Glomerular visceral epithelial cell (primary cell): ENCODE measurements around the gene LANCL2.

Source experiments
- DNase-seq: peaks from one replicate; pipeline ENCODE4 v3.0.0-alpha.2; 2016; ENCODE audit errors: extremely low spot score

The LANCL2 gene

DNA sequence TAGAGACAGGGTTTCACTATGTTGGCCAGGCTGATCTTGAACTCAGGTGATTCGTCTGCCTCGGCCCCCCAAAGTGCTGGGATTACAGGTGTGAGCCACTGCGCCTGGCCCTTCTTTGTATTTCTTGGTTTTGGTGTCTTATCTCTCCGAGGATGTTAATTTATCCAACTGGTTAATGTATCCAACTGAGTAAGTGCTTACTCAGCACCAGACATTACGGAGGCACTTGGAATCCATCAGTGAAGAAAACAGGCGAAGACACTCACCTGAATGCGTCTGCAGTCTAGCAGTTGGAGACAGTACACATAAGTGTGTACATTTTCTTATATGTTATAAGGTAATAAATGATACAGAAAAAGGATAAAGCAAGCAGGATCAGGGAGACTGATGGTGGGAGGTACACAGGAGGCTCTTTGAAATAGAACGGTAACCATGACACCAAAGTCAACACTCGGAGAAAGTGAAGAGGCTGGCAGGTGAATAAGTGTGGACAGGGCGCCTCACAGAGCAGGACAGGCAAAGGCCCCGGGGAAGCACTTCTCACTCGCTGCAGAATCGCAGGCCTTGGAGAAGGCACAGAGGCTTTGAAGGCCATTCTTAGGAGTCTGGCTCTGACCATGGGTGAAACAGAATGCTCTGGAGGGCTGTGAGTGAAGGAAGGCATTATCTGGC lies 73.1 kb downstream of the LANCL2 start:
- no peak for DNase-seq

GRCh38 chr7:55438757-55439525 lies 73.8 kb downstream of the LANCL2 start:
- DNase-seq, result no peak

DNA sequence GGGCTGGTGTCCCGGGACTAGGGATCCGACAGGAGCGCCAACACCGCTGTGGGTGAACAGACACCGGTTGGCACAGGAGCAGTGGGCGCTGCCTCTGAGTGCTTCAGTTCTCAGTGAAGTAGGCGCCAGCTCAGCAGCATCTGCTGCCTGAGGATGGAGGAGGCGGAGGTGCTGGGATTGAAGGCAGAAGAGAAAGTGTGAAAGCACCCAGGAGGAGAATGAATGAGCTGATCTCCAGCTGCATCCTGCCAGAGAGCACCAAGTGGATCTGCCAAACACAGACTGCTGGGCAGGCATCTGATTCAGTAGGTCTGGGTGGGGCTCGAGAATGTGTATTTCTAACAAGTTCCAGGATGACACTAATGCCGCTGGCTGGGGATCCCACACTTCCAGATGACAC lies 74.5 kb downstream of the LANCL2 start:
- no peak for DNase-seq

DNA sequence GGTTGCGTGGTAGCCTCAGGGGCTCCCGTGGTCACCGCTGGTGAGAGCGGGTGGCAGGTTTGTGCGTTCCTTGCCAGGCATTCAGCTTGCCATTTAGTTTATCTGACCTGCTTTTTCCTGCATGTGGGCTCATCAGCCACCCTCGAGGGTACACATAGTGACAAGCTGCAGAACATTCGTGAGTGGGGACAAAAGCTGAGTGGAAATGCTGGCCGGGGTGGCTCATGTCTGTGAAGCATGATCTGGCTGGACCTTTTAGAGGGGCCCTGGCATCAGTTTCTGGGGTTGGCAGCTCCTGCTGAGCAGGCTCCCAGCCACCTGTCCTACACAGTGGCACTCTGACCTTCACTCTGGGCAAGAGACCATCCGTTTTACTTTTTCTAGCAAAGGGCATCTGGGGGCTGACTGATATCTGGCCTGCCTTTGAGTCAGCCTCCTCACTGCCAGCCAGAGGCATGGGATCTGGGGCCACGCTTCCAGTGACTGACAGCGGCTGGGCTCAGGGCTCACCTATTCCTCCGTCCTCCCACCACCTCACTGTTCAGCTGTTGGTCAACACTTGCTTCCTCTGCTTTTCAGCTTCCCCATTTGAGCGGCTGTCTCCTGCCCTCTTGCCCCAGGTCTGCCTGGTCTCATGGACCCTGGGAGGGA lies 75.0 kb downstream of the LANCL2 start:
- no peak for DNase-seq

- no peak for DNase-seq
Measured at GRCh38 chr7:55441002-55441401, 75.9 kb downstream of the LANCL2 start.

- DNase-seq, result peak; percentile 30
Measured at GRCh38 chr7:55441774-55442522, 76.8 kb downstream of the LANCL2 start.

DNA sequence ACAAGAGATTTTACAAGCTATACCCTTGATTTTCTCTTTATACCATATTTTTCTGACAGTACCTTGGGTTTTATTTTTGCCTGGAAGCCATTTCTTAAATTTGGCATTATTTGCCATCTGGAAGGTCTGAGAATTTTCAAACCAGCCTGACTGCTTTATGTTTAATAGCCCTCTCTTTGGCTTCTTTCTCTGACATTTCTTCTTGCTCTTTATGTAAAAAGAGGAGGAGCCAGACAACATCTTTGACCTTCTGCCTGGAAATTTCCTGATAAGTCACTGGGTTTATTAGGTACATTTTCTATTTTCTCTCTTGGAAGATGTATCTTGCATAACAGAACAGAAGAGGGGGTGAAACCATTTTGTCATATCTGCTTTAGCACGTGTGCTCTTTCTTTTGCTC lies 79.6 kb downstream of the LANCL2 start:
- DNase-seq, result no peak

DNA sequence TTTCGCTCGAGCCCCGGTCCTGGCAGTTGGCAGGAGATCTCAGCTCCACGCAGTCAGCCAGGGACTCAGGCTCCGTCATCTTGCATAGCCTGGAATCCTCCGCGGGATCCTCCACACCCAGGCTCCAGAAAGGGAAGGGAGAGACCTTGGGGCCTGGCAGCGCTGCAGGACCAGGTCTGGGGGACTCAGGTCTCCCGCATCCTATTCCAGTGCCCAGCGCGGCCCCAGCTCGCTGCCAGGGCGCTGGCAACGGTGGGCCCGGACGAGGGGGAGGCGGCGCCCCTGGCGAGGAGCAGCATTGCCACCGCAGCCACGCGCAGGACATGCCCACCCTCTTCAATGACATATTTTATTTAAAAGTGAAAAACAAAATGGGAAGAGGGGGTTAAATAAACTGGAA lies 83.4 kb downstream of the LANCL2 start:
- no peak for DNase-seq

DNA sequence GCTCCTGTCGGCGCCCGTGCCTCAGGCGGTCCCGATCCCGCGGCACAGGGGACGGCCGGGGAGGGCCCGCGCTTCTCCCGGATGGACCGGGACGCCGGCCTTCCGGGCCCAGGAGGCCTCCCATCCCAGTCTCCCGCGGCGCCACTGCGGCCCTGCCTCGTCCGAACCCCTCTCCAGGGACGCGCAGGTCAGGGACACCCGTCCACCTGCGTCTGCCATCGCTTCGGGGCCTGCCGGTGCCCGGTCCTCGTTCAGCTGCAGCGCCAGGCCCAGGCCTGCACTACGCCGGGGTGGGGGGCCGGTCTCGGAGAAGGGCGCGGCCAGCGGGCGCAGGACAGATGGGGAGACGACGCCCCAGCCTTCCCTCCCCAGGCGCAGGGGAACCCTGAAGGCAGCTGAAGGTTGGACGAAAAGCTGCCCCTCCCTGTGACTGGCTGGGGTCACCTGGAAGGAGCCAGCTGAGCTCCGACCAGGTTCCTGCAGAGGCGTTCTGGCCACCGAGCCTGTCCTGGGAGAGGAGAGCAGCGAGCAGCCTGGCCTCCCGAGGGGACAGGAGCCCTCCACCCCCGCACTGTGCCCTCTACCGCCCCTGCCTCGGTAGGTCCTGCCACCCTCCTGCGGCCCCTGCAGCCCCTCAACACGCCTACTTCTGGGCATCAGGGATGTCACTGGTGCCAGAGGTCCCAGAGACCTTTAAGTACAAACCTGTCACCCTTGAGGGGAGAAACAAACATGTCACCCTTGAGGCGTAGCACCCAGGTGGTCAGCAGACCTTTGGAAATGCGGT lies 84.3 kb downstream of the LANCL2 start:
- no peak for DNase-seq

DNA sequence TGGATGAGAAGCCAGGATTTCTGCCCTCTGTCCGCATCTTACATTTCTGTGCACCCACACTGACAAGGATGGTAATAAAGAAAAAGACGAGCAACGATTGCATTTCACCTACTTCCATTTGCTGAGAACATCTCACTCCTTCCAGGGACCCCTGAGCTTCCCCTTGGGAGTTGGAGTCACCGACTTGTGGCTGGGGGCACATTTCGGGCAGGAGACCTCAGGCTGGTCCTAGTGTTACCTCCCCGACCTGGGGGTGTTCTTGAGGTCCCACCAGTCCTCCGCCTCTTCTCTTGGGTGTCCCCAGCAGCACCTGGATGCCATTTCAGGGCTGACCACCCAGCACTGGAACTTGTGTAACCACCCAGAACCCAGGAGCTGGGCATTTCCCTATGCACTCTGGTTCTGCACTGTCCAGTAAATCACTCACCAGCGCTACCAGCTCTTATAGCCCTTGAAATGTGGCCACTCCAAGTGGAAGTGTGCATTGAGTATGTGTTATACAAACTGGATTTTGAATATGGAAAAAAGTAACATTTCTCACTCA lies 84.9 kb downstream of the LANCL2 start:
- no peak for DNase-seq

DNA sequence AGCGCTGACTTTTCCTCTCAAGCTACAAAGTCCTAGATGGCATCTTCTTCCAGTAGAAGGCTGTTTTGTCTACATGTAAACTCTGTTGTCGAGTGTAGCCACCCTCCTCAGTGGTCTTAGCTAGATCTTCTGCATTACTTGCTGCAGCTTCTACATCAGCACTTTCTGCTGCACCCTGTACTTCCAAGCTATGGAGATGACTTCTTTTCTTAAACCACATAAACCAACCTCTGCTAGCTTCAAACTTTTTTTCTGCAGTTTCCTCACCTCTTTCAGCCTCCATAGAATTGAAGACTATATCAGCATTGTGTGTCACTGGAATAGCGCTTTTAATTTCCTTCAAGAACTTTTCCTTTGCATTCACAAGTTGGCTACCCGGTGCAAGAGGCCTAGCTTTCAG lies 87.8 kb downstream of the LANCL2 start:
- DNase-seq, result no peak

DNA sequence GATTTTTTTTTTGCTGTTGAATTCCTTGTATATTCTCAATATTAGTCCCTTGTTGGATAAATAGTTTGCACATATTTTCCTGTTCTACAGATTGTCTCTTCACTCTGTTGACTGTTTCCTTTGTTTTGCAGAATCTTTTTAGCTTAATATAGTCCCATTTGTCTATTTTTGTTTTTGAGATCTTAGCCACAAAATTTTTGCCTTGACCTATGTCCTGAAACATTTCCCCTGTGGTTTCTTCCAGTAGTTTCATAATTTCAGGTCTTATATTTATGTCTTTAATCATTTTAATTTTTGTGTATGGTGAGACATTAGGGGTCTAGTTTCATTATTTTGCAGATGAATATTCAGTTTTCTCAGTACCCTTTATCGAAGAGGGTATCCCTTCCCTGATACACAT lies 92.7 kb downstream of the LANCL2 start:
- no peak for DNase-seq

DNA sequence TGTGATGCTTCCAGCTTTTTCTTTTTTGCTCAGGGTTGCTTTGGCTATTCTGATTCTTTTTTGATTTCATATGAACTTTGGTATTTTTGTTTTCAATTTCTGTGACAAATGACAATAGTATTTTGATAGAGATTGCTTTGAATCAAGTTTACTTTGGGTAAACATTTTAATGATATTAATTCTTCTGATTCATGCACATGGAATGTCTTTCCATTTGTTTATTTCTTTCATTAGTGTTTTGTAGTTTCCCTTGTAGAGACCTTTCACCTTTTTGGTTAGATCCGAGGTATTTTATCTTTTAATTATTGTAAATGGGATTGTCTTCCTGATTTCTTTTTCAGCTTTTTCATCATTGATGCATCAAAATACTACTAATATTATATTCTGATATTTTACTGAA lies 93.2 kb downstream of the LANCL2 start:
- DNase-seq, result no peak

- DNase-seq, result no peak
Measured at GRCh38 chr7:55463686-55464262, 98.6 kb downstream of the LANCL2 start.

GRCh38 chr7:55464422-55464821 lies 99.3 kb downstream of the LANCL2 start:
- DNase-seq, result no peak

DNA sequence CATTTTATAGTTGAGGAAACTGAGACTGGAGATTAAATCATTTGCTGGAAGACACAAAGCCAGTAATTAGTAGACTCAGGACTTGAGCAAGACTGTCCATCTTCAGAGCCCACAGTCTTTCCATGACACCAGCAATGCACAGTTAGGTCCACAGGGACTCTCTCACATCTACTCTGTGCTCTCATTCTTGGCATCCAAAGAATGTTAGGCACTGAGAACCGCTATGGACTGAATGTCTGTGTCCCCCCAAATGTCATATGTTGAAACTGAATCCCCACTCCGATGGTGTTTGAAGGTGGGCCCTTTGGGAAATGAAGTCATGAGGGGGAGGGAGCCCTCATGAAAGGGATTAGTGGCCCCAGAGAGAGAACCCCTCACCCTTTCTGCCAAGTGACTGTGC lies 100.6 kb downstream of the LANCL2 start:
- DNase-seq, result no peak

- DNase-seq, result no peak
Measured at GRCh38 chr7:55467047-55467593, 102.0 kb downstream of the LANCL2 start.

DNA sequence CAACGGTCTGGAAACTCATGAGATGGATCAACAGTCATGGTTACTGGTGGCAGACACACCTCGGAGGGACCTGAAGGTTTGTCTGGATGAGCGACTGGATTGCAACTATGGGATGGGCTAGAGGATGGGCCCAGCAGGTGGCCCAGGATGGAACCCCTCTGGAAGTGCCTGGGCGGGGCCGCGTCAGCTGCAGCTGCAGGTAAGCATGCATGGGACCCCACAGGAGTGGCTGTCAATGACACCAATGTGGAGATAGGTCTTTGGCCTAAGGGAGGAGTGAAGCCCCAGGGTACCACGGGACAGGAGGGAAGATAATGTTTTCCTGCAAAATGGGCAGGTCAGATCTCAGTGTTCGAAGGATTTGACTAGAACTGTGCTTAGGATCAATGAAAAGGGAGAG lies 103.4 kb downstream of the LANCL2 start:
- no peak for DNase-seq

GRCh38 chr7:55469271-55469681 lies 104.1 kb downstream of the LANCL2 start:
- no peak for DNase-seq

- no peak for DNase-seq
Measured at GRCh38 chr7:55469721-55470120, 104.6 kb downstream of the LANCL2 start.

GRCh38 chr7:55470261-55470660 lies 105.1 kb downstream of the LANCL2 start:
- DNase-seq, result no peak
